ENCODE data around the gene FRMD4A. TPM values are rescaled to one million over a fixed set of nuclear protein-coding genes. Genes with fewer than 3 reads are reported as not detected.
A peak's percentile ranks its signal among the peaks of the same experiment; 100 is the strongest.
"Not testable (repeated sequence)": the region's sequence is repeated elsewhere in the genome, so short reads cannot be mapped to it uniquely, and the experiment has no call there.

Gene FRMD4A
- total RNA-seq, 1 experiment from 2014 or later = 63.4 TPM

- no peak for DNase-seq (ENCODE audit: low spot score)
- in situ Hi-C loops (cut with HindIII; ENCODE audit: low sequenced_read_pairs) = no loop called here
These were observed 522.0 kb downstream of the FRMD4A start for GRCh38 chr10:13808556-13809391.

DNA sequence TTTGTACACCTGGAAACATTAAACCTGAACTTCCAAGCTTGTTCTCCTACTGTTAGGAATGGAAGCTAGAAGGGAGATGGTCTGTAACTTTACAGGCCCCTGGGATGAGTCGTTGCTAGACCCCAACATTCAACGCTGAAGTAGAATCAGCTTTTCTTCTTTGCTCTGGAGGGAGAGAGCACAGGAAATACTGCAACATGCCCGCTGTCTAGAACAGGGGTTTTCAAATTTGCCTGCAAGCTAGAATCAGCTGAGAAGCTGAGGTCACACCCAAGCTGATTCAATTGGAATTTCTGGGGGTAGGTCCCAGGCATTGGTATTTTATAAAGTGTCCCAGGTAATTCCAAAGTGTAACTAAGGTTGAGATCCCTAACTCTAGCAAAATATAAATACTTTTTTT, 524.3 kb downstream of the FRMD4A start:
- DNase-seq (ENCODE audit: low spot score) = no peak
- in situ Hi-C loops (cut with HindIII; ENCODE audit: low sequenced_read_pairs) = no loop called here

GRCh38 chr10:13803566-13804554, 526.9 kb downstream of the FRMD4A start:
- no peak for DNase-seq (ENCODE audit: low spot score)
- in situ Hi-C loops (cut with HindIII; ENCODE audit: low sequenced_read_pairs) = no loop called here

GRCh38 chr10:13801907-13802288, 528.8 kb downstream of the FRMD4A start:
- no peak for DNase-seq (ENCODE audit: low spot score)
- in situ Hi-C loops (cut with HindIII; ENCODE audit: low sequenced_read_pairs) = no loop called here

GRCh38 chr10:13801156-13801906, 529.4 kb downstream of the FRMD4A start:
- in situ Hi-C loops (cut with HindIII; ENCODE audit: low sequenced_read_pairs) = no loop called here
- no peak for DNase-seq (ENCODE audit: low spot score)

- in situ Hi-C loops (cut with HindIII; ENCODE audit: low sequenced_read_pairs) = no loop called here
- no peak for DNase-seq (ENCODE audit: low spot score)
These were observed 533.6 kb downstream of the FRMD4A start for GRCh38 chr10:13797164-13797563.

- no peak for DNase-seq (ENCODE audit: low spot score)
- in situ Hi-C loops (cut with HindIII; ENCODE audit: low sequenced_read_pairs) = no loop called here
These were observed 534.8 kb downstream of the FRMD4A start for GRCh38 chr10:13795653-13796555.

GRCh38 chr10:13794992-13795612, 535.6 kb downstream of the FRMD4A start:
- in situ Hi-C loops (cut with HindIII; ENCODE audit: low sequenced_read_pairs) = no loop called here
- DNase-seq (ENCODE audit: low spot score) = no peak

DNA sequence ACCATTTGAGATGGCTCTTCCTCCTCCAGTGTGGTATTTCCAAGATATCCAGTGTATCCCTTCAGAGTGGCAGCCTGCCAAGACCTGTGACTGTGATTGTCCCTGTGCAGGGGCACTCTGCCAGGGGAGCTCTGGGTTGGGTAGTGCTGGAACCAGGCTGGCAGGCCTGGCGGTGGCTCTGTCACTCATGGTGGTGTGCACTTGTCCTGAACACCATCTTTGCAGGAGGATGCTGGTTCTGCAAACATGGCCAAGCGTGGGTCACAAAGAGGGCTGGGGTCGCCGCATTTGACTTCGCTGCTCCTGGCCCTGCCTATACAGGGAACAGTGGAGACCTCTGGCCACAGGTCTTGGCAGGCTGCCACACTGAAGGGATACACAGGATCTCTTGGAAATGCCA, 538.7 kb downstream of the FRMD4A start:
- in situ Hi-C loops (cut with HindIII; ENCODE audit: low sequenced_read_pairs) = no loop called here
- peak; percentile 96 for DNase-seq (ENCODE audit: low spot score)

DNA sequence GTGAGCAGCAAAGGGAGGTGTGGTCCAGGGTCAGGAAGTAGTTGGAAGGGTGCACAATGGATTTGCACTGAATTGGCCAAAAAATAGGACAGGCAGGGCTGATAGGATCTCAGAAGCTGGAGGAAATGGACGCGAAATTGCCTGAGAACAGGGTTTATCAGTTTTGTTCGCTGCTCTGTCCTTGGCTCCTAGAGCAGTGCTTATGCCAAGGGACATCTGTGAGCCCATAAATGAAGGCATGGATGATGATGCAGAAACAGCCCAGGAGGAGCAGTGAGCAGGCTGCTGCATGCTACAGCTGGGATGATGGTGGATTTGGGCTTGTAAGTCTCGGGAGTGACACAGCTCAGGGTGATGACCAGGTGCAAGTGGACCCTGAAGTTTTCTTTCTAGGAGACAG, 539.2 kb downstream of the FRMD4A start:
- in situ Hi-C loops (cut with HindIII; ENCODE audit: low sequenced_read_pairs) = no loop called here
- DNase-seq (ENCODE audit: low spot score) = no peak

DNA sequence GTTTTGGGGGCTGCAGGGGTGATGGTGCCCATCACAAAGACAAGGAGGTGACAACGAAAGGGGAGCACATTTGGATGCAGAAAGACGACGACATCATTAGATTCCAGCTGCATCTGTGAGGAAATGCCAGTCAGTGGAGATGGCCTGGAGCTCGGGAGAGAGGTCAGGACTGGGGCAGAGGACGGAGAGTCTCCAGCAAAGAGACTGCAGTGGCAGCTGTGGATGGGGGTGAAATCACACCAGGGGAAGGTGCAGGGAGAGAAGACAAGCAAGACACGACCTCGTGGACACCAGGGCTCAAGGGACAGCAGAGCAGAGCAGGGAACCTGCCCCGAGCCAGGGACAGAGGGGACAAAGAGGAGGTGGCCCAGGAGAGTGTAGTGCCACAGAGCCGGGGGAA, 540.5 kb downstream of the FRMD4A start:
- in situ Hi-C loops (cut with HindIII; ENCODE audit: low sequenced_read_pairs) = no loop called here
- DNase-seq (ENCODE audit: low spot score) = no peak

- no peak for DNase-seq (ENCODE audit: low spot score)
- in situ Hi-C loops (cut with HindIII; ENCODE audit: low sequenced_read_pairs) = no loop called here
These were observed 541.3 kb downstream of the FRMD4A start for GRCh38 chr10:13789448-13789829.

DNA sequence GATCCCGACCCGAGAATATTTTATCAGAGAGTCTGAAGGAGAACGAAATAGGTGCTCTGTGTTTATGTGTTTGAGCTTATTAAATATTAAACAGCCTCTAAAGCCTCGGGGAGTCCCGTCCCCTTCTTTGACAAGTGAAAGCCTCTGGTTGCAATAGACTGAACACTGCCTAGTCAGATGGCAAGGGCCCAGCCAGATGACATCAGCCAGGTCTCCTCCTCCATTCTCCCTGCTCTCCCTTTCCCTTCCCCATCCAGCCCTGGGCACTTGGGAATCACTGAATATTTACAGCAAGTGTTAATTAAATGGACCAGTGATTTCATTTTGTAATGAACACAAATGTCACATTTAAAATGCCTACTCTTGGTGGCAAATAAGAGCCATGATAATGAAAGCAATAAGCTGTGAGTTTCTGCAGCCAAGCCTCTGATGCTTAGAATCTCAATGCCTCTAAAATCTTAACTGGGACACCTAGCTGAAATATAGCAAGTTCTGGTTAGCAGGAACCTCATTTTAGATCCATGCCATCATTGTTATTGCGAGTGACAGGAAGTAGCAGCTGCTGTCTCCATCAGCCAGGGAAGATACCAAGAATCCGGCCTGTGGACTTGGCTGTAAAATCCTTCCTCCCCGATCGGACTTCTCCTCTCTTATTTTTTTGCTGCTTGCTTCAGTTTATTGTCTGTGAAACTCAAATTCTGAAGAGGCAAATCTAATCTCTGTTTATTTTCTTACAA, 541.8 kb downstream of the FRMD4A start:
- in situ Hi-C loops (cut with HindIII; ENCODE audit: low sequenced_read_pairs) = no loop called here
- DNase-seq (ENCODE audit: low spot score) = peak; percentile 70

GRCh38 chr10:13788320-13788600, 542.5 kb downstream of the FRMD4A start:
- in situ Hi-C loops (cut with HindIII; ENCODE audit: low sequenced_read_pairs) = no loop called here
- DNase-seq (ENCODE audit: low spot score) = no peak

- DNase-seq (ENCODE audit: low spot score) = peak; percentile 15
- in situ Hi-C loops (cut with HindIII; ENCODE audit: low sequenced_read_pairs) = no loop called here
These were observed 543.7 kb downstream of the FRMD4A start for GRCh38 chr10:13787015-13787421.

DNA sequence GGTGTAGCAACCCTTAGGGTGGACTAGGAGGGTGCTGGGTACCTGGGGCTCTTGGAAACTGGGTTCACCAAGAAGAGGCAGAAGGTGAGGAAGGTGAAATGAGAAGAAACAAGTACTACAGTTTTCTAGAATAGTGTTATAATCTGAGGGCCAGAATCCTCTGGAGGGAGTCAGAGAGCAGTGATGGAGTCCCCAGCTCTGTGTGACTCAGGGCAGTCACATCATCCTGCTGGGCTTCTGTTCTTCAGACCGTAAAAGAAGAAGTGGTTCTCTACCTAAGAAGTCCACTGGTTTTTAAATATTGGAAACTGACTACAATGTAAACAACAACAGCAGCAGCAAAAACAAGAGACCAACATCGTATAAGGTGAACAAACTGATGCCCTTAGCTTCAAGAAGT, 546.7 kb downstream of the FRMD4A start:
- no peak for DNase-seq (ENCODE audit: low spot score)
- in situ Hi-C loops (cut with HindIII; ENCODE audit: low sequenced_read_pairs) = no loop called here

GRCh38 chr10:13779748-13780147, 551.0 kb downstream of the FRMD4A start:
- in situ Hi-C loops (cut with HindIII; ENCODE audit: low sequenced_read_pairs) = no loop called here
- no peak for DNase-seq (ENCODE audit: low spot score)

GRCh38 chr10:13778693-13778960, 552.1 kb downstream of the FRMD4A start:
- in situ Hi-C loops (cut with HindIII; ENCODE audit: low sequenced_read_pairs) = not testable (repeated sequence)

More at GRCh38 chr10:13778693-13778960, 552.1 kb downstream of the FRMD4A start:
- not testable (repeated sequence) for DNase-seq (ENCODE audit: low spot score)

Measured in G401 (cell line).